Skin epidermis (tissue), 12 donors: ENCODE results near the gene DNPEP.
A peak's percentile ranks its signal among the peaks of the same experiment; 100 is the strongest.
"Not testable (repeated sequence)": the region's sequence is repeated elsewhere in the genome, so short reads cannot be mapped to it uniquely, and the experiment has no call there.

Source experiments
- H3K27ac ChIP-seq, 21 experiments: fragments of 200-600 bp; sonication (generic) in 11 of 21; one replicate each; pipeline ENCODE4 v1.5.0; 2020; ENCODE audit warnings: mild to moderate bottlenecking in 3 of 21, inconsistent platforms in 2 of 21, moderate library complexity in 2 of 21
- H3K4me3 ChIP-seq, 7 experiments: fragments of 200-600 bp; sonication (generic) in 2 of 7; one replicate each; pipeline ENCODE4 v1.5.0; 2020; ENCODE audit warnings: inconsistent platforms in 2 of 7, mild to moderate bottlenecking in 2 of 7, moderate library complexity in 1 of 7

The DNPEP gene

GRCh38 chr2:219420687-219421086 is 33.0 kb upstream of the DNPEP start:
- H3K4me3 ChIP-seq: no peak overlapping the region
- no peak overlapping the region for H3K27ac ChIP-seq

DNA sequence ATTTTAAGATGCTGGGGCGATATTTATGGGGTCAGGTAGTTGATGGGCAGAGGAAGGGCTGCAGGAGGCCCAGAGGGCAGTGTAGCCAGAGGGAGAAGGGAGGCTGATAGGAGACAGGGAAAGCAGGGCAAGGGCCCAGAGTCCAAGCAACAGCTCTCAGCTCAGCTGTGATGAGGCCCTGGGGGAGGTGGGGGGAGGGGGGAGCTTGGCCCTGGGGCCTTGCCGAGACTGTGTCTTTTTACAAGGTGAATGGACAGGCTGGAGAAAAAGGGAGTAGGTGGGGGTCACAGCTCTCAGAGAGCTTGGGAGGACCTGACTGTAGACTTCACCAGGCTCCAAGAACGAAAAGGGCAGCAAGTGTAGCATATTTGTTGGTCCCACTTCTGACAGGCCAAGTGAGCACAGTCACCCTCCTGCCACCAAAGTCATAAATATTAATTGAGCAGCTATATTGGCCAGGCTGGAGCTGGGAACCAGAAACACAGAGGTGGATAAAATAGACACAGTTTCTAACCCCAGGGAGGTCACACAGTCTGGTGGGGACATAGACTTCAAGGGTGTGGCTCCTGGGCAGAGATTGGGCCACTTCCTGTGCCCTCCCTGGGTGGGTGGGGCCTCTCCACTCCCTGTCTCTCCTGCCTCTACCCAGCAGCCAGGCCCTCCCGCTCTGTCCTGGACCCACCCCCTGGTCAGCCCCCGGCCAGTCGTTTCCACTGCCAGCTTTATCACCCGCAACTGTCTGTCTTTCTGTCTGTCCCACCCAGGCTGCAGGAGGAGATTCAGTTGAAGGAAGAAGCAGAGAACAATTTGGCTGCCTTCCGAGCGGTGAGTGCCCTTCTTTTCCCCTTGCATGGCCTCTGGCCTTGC is 31.9 kb upstream of the DNPEP start:
- no peak overlapping the region for H3K4me3 ChIP-seq
- no peak overlapping the region for H3K27ac ChIP-seq

DNA sequence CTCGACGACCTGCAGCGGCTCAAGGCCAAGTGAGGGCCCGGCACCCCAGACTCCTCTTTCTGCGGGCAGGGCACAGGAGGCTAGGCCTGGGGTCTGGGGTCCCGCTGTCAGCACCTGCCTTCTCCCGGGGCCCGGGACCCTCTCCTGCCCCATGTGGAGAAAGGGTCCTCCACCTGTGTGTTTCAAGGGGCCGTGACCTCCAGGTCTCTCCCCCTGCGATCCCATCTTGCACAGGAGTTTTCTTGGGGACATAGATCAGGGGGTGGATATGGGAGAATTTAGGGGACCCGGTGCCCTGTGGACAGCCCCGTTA is 31.3 kb upstream of the DNPEP start:
- Histone ChIP-seq H3K27ac (no peak overlapping the region), H3K4me3 (no peak overlapping the region)

DNA sequence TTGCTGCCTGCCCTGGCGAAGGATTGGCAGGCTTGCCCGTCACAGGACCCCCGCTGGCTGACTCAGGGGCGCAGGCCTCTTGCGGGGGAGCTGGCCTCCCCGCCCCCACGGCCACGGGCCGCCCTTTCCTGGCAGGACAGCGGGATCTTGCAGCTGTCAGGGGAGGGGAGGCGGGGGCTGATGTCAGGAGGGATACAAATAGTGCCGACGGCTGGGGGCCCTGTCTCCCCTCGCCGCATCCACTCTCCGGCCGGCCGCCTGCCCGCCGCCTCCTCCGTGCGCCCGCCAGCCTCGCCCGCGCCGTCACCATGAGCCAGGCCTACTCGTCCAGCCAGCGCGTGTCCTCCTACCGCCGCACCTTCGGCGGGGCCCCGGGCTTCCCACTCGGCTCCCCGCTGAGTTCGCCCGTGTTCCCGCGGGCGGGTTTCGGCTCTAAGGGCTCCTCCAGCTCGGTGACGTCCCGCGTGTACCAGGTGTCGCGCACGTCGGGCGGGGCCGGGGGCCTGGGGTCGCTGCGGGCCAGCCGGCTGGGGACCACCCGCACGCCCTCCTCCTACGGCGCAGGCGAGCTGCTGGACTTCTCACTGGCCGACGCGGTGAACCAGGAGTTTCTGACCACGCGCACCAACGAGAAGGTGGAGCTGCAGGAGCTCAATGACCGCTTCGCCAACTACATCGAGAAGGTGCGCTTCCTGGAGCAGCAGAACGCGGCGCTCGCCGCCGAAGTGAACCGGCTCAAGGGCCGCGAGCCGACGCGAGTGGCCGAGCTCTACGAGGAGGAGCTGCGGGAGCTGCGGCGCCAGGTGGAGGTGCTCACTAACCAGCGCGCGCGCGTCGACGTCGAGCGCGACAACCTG is 30.7 kb upstream of the DNPEP start, which contains the start of gene DES:
TSS of gene DES (plus strand) at position 223 of the 857 bp plus-strand sequence. CDS start at position 309, 86 bp downstream.
- peak within 1 kb of the TSS in 1 of 21 experiments; percentile 31 for H3K27ac ChIP-seq

DNA sequence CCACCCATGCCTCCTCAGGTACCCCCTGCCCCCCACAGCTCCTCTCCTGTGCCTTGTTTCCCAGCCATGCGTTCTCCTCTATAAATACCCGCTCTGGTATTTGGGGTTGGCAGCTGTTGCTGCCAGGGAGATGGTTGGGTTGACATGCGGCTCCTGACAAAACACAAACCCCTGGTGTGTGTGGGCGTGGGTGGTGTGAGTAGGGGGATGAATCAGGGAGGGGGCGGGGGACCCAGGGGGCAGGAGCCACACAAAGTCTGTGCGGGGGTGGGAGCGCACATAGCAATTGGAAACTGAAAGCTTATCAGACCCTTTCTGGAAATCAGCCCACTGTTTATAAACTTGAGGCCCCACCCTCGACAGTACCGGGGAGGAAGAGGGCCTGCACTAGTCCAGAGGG is 29.7 kb upstream of the DNPEP start:
- Histone ChIP-seq H3K27ac (peak overlapping the region in 1 of 21 experiments; percentile 31), H3K4me3 (no peak overlapping the region)

More for the DNA sequence above, 30.7 kb upstream of the DNPEP start, which contains the start of gene DES:
- no peak within 1 kb of the TSS for H3K4me3 ChIP-seq

- Histone ChIP-seq H3K27ac (peak overlapping the region in 1 of 21 experiments; percentile 3), H3K4me3 (no peak overlapping the region)
Measured at GRCh38 chr2:219416938-219417337, 29.2 kb upstream of the DNPEP start.

DNA sequence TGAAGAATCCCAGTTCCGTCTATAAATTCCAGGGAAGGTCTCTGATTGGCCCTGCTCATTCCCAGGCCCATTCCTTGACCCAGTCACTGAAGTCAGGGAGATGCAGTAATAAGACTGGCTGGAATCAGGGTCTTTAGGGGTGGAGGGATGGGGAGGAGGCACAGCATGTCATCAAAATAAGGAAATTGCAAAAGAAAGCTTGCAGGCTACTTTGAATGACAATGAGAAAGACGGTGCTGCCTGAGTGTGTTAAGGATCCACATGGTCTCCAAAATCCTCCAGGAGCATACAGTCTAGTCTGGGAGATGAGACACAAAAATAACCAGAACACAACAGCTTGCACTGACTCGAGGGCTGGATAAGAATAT is 28.5 kb upstream of the DNPEP start:
- Histone ChIP-seq H3K4me3 (no peak overlapping the region), H3K27ac (no peak overlapping the region)

DNA sequence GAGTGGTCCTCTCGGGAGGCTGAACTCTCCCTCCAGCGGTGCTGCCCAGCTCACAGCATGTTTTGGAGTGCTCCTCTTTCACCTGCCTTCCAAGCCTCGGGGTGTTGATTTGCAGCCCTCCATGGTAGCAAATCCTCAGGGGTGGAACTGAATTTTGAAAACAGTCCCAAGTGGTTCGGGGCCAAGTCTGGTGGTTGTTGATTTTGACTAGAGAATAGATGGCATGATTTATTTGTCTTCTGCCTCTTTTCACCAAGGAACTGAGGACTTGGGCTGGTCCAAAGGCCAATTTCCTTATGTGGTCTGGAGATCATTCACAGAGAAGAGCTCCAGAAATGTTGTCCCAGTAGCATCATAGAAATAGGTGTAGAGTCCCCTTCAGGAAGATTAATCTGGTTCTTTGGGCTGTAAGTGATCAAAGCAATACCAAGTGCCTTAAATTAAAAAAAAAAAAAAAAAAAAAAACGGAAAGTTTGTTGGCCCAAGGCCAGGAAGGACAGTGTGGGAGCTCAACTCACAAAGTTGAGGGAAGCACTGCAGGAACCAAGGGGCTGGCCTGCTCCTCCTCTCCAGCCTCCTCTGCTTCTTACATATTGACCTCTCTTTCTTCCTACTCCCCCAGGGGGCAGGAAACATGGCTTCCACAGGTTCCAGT is 28.0 kb upstream of the DNPEP start:
- H3K27ac ChIP-seq: no peak overlapping the region
- H3K4me3 ChIP-seq: no peak overlapping the region

DNA sequence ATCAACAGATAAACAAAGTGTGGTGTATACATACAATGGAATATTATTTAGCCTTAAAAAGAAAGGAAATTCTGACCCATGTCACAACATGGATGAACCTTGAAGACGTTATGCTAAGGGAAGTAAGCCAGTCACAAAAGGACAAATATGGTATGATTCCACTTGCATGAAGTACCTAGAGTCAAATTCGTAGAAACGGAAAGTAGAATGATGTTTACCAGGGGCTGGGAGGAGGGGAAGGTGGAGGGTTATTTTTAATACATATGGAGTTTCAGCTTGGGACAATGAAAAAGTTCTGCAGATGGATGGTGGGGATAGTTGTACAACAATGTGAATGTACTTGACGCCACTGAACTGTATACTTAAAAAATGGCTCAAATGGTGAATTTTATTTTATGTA is 27.1 kb upstream of the DNPEP start:
- Histone ChIP-seq H3K4me3 (no peak overlapping the region), H3K27ac (no peak overlapping the region)

DNA sequence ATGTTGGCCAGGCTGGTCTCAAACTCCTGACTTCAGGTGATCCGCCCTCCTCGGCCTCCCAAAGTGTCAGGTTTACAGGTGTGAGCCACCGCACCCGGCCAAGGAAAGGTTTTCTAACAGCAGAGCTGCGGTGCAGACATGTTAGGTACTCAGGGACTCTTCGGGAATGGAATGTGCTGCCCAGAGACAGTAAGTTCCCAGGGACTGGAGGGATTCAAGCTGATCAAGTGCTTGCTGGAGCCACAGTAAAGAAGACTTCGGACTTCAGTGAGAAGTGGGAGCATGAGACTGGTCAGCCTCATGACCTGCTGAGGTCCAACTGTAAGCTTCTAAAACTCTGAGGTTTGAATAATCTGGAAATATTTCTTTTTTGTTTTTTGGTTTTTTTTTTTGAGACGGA is 22.7 kb upstream of the DNPEP start:
- Histone ChIP-seq H3K27ac (no peak overlapping the region), H3K4me3 (no peak overlapping the region)

GRCh38 chr2:219409619-219410018 is 21.9 kb upstream of the DNPEP start:
- Histone ChIP-seq H3K27ac (no peak overlapping the region), H3K4me3 (no peak overlapping the region)

GRCh38 chr2:219408631-219409030 is 20.9 kb upstream of the DNPEP start:
- no peak overlapping the region for H3K4me3 ChIP-seq
- H3K27ac ChIP-seq: no peak overlapping the region

- no peak overlapping the region for H3K27ac ChIP-seq
Measured at GRCh38 chr2:219408204-219408603, 20.5 kb upstream of the DNPEP start.

DNA sequence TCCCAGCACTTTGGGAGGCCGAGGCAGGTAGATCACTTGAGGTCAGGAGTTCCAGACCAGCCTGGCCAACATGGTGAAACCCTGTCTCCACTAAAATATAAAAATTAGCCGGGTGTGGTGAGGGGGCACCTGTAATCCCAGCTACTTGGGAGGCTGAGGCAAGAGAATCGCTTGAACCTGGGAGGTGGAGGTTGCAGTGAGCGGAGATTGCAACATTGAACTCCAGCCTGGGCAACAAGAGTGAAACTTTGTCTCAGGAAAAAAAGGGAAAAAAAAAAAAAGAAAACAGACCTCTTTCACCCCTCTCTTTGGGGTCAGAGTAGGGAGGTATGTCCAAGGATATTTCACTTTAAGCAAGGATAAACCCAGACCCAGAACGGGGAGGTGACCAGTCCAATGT is 19.6 kb upstream of the DNPEP start:
- H3K27ac ChIP-seq, H3K4me3 ChIP-seq: not testable (repeated sequence)

More at GRCh38 chr2:219408204-219408603, 20.5 kb upstream of the DNPEP start:
- no peak overlapping the region for H3K4me3 ChIP-seq

GRCh38 chr2:219406861-219407230 is 19.1 kb upstream of the DNPEP start:
- Histone ChIP-seq H3K27ac (no peak overlapping the region), H3K4me3 (no peak overlapping the region)

- Histone ChIP-seq H3K4me3 (no peak overlapping the region), H3K27ac (no peak overlapping the region)
Measured at GRCh38 chr2:219405958-219406860, 18.5 kb upstream of the DNPEP start.

- no peak overlapping the region for H3K4me3 ChIP-seq
- peak overlapping the region in 1 of 21 experiments; percentile 38 for H3K27ac ChIP-seq
Measured at GRCh38 chr2:219405451-219405850, 17.7 kb upstream of the DNPEP start.

DNA sequence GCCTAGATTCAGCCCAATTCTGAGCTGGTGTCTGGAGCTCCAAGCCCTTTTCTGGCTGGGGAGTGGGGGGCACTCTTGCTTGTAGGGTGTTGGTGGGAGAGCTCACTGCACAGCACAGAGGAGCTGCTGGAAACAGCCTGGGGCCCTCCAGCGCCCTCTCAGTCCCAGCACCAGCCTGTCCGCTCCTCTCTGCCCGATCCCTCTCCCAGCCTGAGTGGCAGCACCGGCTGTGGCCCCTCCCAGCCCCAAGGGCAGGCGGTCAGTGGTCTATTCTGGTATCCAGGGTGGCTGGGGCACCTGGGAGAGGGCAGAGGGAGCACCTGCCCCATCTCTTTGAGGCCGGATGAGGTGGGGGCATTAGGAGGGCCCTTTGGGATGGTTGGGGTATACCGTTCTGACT is 17.2 kb upstream of the DNPEP start:
- no peak overlapping the region for H3K4me3 ChIP-seq
- H3K27ac ChIP-seq: peak overlapping the region in 1 of 21 experiments; percentile 38

DNA sequence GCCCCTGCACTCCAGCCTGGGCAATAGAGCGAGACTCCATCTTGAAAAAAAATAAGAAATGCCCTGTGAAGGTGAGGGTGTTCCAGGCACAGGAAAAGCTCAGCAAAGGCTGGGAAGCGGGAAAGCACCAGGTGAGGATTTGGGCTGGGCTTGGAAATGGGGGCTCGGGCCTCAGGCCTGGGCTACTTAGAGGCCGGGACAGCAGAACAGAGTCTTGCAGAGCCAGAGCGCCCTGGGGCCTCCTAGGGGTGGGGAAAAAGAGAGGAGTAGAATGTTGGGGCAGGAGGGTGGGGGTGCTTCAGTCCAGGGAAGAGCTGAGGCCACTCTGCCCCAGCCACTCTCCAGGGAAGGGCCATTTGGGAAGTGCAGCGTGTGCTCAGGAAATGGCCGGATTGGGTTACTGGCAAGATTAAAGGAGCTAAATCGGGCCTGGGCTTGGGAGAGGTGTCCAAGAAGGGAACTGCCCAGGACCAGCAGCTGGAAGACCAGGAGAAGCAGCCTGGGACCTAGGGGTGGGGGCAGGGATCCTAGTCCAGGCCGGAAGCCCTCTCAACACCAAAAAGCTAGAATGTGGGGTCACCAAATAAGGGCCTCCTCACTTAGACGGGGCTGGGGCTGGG is 16.7 kb upstream of the DNPEP start:
- peak overlapping the region in 1 of 21 experiments; percentile 21 for H3K27ac ChIP-seq

More for the DNA sequence above, 16.7 kb upstream of the DNPEP start:
- no peak overlapping the region for H3K4me3 ChIP-seq
